Small intestine (tissue), 7 donors: ENCODE results near the gene COPG2. TPM values are rescaled to one million over a fixed set of nuclear protein-coding genes. Genes with fewer than 3 reads are reported as not detected.

Experiments used
- DNase-seq, 2 donors: peaks; one replicate each; pipeline versions ENCODE4 v3.0.0 to v3.0.0-alpha.2; 2013
- FAIRE-seq: peaks from 2 replicates; lab custom pipeline; 2012; peaks lifted over from hg19 to GRCh38; lab: Jason Lieb, UNC
- H3K27ac ChIP-seq, 3 donors: one replicate each; pipeline ENCODE4 v1.5.1; 2013; ENCODE audit warnings: low read length in 2 of 3, mild to moderate bottlenecking in 2 of 3, control low read depth in 1 of 3, inconsistent platforms in 1 of 3, low read depth in 1 of 3, moderate library complexity in 1 of 3
- H3K27me3 ChIP-seq, 3 donors: one replicate each; pipeline ENCODE4 v1.6.1; 2013; ENCODE audit warnings: low read length in 3 of 3, inconsistent platforms in 1 of 3; ENCODE audit not compliant: control insufficient read depth in 3 of 3, insufficient read depth in 3 of 3
- H3K36me3 ChIP-seq, 3 donors: one replicate each; pipeline ENCODE4 v1.6.1; 2013; ENCODE audit warnings: low read length in 3 of 3, inconsistent platforms in 1 of 3, low read depth in 1 of 3, mild to moderate bottlenecking in 1 of 3, moderate library complexity in 1 of 3; ENCODE audit not compliant: control insufficient read depth in 3 of 3, insufficient read depth in 2 of 3
- H3K4me1 ChIP-seq, 3 donors: one replicate each; pipeline ENCODE4 v1.6.1; 2013; ENCODE audit warnings: low read length in 2 of 3, inconsistent platforms in 1 of 3, low read depth in 1 of 3, mild to moderate bottlenecking in 1 of 3, moderate library complexity in 1 of 3; ENCODE audit not compliant: control insufficient read depth in 3 of 3, insufficient read depth in 2 of 3
- H3K4me3 ChIP-seq, 3 donors: one replicate each; pipeline ENCODE4 v1.5.1; 2013; ENCODE audit warnings: low read length in 3 of 3, control low read depth in 1 of 3, inconsistent platforms in 1 of 3, low read depth in 1 of 3, mild to moderate bottlenecking in 1 of 3, moderate library complexity in 1 of 3
- H3K9me3 ChIP-seq, 2 donors: one replicate each; pipeline ENCODE4 v1.6.1; 2013; ENCODE audit warnings: low read depth in 1 of 2, low read length in 1 of 2; ENCODE audit not compliant: control insufficient read depth in 2 of 2, insufficient read depth in 1 of 2
- WGBS, 3 donors: extraction: QIAGEN DNeasy Blood & Tissue Kit; methylation state at CpG; one replicate each; pipeline ENCODE4 v1.1.7; 2013; 5-methylcytosine and 5-hydroxymethylcytosine counted together
- polyA plus RNA-seq, 4 donors: library from polyadenylated mRNA; stranded (reverse) in 3 of 4; unstranded in 1 of 4; fragments of 200-250 nt in 3 of 4; fragments of 120-200 nt in 1 of 4; gene quantifications; one replicate each; pipeline versions ENCODE4 v1.2.1 to v1.2.3, GENCODE V29; 2013
- donor health status: healthy with polysubstance abuse.
- donor health status: control.
- donor health status: control.
- donor health status: Bipolar disorder and iron deficiency.
- donor health status: healthy.

COPG2 gene
- polyA plus RNA-seq, 4 donors, result 5.1 to 17.8 (median 10.7) TPM

DNA sequence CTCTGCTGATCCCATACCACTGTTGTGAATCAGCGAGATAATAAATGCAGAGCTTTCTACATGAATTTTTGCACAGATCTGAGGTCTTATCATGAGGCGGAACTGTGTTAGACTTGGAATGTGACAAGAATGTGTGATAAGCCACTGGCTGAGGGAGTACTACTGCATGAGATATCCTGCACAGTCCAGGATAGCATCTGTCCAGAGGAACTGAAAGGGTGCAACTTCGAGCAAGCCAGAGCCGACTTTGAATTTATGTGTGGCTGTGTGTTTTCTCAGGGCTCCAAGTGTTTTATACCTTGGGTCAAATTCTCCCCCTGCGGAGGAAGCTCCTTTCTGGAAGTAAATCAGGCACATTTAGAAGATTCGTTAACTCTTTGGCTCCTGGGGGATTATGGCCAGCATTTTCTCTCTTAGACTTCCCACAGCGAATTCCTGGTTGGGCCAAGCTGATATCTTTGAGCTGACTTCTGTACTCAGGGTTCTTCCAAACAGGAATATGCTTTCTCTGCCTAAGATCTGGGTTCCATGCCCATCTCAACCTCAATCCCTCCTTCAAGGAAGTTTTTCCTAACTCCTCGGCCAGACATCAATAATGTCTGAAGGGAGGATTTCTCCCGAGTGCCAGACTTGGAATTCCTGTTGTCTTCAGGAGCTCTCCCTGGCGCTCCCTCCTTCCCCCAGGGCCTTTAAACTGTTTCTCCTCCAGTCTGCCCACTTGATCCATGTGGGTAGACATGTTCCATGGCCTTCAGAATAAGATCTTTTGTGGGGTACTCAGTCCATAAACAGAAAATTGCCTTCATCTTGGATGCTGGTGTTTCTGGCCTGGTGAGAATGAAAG lies 179.2 kb downstream of the COPG2 start:
- WGBS, 3 donors, result 75 to 82% (median 78%) methylated on average over 10 of the region's 10 CpGs
- H3K36me3 ChIP-seq, result peaks cover 0 to 4% (median 0%) of the 10 kb centered on the region in 3 donors
- H3K27ac ChIP-seq, result peak overlapping the region in 1 of 3 donors; percentile 61
- FAIRE-seq (no peak), DNase-seq (no peak)
- peaks cover 0 to 30% (median 0%) of the 10 kb centered on the region in 3 donors for H3K4me1 ChIP-seq
- H3K4me3 ChIP-seq, result no peak overlapping the region
- no peaks in the 10 kb centered on the region for H3K27me3 ChIP-seq
- H3K9me3 ChIP-seq, result peaks cover 0 to 18% of the 10 kb centered on the region in 2 donors

DNA sequence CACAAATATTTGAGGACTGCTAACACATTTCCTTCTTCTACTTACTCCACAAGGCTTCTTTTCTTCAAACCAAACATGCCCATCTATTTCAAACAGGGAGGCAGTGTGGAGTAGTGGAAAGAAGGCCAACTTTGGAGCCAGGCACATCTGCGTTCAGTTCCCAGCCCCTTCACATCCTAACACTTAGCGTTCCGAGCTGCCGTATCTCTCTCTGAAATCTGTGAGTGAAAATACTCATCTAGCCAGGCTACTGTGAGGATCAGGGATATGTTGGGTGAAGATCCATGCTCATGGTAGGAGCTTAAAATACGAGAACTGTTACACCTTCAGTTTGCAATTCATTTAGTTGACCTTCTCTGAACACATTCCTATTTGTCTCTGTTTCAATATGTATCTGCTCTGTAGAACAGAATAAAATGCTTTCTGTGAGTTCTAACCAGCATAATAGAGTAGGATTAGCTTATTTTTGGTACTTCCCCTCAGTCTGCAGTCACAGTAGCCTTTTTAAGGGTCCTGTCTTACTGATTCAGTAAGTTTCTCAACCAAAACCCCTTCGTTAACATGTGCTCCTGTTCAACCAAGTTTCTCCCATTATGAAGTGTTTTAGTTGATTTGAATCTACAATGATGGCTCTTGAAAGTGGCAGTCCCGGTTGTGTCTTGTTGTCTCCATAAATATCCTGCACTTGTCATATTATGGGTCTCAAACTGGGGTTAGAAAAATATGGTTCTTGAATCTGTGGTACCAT lies 180.0 kb downstream of the COPG2 start:
- Histone ChIP-seq H3K27ac (peak overlapping the region in 1 of 3 donors; percentile 61), H3K36me3 (peaks cover 0 to 4% (median 0%) of the 10 kb centered on the region in 3 donors), H3K9me3 (peaks cover 0 to 18% of the 10 kb centered on the region in 2 donors), H3K4me1 (peaks cover 0 to 26% (median 0%) of the 10 kb centered on the region in 3 donors), H3K4me3 (no peak overlapping the region), H3K27me3 (no peaks in the 10 kb centered on the region)
- DNase-seq (no peak), FAIRE-seq (no peak)
- WGBS, 3 donors, result 79 to 90% (median 86%) methylated on average over 7 of the region's 7 CpGs

DNA sequence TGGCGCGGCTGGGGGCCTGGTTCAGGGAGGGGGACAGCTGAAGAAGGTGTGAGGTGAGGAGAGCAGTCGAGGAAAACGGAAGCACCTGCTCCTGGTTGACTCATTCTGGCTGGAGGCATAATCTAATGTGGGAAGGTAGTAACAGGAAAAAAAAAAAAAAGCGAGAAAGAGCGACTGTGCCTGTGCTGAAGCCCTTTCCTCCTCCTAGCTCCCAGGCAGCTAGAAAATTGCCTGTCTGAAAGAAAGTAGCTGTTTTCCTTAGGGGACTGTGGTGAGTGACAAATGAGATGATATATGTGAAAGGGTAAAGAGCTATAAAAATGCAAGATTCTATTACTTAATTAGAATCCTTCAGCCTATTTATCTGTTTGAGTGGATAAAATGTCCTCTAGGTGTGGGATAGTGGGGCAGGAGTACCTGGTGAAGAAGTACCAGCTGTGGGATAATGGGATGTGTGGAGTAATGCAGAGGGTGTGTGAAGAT lies 181.6 kb downstream of the COPG2 start:
- H3K4me3 ChIP-seq, result peak overlapping the region; percentile 38 to 74 (median 70)
- peaks cover 0 to 8% of the 10 kb centered on the region in 2 donors for H3K9me3 ChIP-seq
- H3K4me1 ChIP-seq, result peaks cover 0 to 26% (median 0%) of the 10 kb centered on the region in 3 donors
- FAIRE-seq, result no peak
- DNase-seq, result no peak
- peaks cover 0 to 4% (median 0%) of the 10 kb centered on the region in 3 donors for H3K36me3 ChIP-seq
- peak overlapping the region; percentile 87 for H3K27ac ChIP-seq
- 8 to 21% (median 17%) methylated on average over 5 to 6 of the region's 6 CpGs for WGBS, 3 donors
- no peaks in the 10 kb centered on the region for H3K27me3 ChIP-seq

DNA sequence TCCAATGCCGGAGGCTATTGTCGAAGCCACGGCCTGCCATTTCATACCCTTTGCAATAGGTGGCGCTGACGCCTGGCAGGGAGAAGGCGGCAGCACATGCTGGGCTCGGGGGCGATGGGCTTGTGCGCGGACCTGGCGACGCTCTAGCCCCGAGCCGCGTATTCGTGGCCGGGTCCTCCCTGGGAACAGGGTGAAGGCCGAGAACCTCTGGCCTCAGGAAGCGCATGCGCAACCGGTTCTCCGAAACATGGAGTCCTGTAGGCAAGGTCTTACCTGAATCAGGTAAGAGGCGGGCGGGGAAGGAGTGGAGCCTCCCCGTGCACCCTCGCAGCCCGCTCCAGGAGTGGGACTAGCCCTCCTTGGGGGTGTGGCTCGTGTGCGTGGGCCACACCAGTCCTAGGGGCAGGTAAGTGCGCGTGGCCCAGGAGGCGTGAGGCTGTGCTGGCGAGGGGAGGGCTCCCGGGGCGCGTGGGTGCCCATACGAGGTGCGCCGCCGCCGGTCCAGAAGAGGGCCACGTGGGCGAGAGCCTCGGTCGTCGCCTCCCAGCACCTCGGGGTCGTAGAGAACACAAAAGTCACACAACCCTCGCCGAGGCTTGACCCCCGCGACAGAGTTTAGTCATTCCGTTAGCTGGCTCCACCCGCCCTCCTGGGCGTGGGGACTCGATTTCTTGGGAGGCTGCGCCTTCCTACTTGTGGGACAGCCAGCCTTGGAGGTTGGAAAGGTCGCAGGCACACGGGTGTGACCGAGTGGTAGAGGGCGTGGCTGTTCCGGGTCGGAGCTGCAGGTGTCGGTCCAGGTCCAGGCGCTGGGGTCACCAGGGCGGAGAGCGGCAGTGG lies 182.2 kb downstream of the COPG2 start:
- no peak for FAIRE-seq

DNA sequence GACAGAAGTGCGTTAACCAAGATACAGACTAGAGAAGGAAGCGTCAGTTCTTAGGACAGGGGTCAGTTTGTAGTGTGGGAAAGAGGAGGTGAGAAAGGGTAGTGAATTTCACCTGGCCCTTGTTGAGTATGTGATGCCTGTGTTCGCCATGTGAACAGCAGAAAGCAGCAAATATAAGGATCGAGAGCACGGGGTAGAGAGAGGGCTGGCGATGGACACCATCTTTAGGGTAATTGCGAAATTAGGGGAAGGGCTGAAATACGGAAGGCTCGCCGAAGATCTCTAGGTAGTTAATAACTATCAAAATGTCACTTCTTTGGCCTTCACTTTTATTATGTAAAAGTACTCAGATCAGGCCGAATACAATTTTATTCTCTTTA lies 182.8 kb downstream of the COPG2 start:
- Histone ChIP-seq H3K27ac (peak overlapping the region in 2 of 3 donors; percentile 87), H3K4me1 (peaks cover 0 to 26% (median 0%) of the 10 kb centered on the region in 3 donors), H3K4me3 (peak overlapping the region in 2 of 3 donors; percentile 70 to 74), H3K36me3 (no peaks in the 10 kb centered on the region), H3K27me3 (no peaks in the 10 kb centered on the region), H3K9me3 (peaks cover 0 to 7% of the 10 kb centered on the region in 2 donors)
- no peak for DNase-seq
- 63 to 69% (median 66%) methylated on average over 11 of the region's 11 CpGs for WGBS, 3 donors
- no peak for FAIRE-seq

More for the DNA sequence above, 182.2 kb downstream of the COPG2 start:
- H3K9me3 ChIP-seq, result peaks cover 0 to 8% of the 10 kb centered on the region in 2 donors
- peaks cover 0 to 2% (median 0%) of the 10 kb centered on the region in 3 donors for H3K36me3 ChIP-seq
- peak; percentile 91 to 93 for DNase-seq
- peaks cover 0 to 26% (median 0%) of the 10 kb centered on the region in 3 donors for H3K4me1 ChIP-seq
- H3K27me3 ChIP-seq, result no peaks in the 10 kb centered on the region
- peak overlapping the region; percentile 38 to 74 (median 70) for H3K4me3 ChIP-seq
- H3K27ac ChIP-seq, result peak overlapping the region; percentile 87
- WGBS, 3 donors, result 1 to 9% (median 2%) methylated on average over 63 to 67 of the region's 67 CpGs

DNA sequence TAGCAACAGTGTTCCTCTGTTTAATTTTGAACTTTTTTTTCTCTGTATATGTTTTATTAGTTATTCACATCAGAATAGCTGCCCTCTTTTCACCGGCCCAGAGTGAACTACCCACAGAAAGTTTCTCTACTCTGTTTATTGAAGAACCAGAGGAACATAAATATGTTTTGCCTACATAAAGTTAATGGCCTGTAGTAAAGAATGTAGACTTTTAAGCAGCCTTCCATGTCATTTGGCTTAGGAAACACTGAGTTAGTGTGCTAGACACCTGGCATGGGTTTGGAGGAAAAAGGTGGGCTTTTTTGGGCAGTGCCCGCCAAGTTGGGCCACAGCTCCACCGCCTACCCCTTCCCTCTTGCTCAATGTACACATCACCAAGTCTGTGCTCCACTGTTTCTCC lies 185.5 kb downstream of the COPG2 start:
- H3K9me3 ChIP-seq, result peaks cover 0 to 3% of the 10 kb centered on the region in 2 donors
- no peaks in the 10 kb centered on the region for H3K36me3 ChIP-seq
- no peak overlapping the region for H3K27ac ChIP-seq
- no peak for DNase-seq
- no peaks in the 10 kb centered on the region for H3K27me3 ChIP-seq
- 90 to 98% (median 90%) methylated on average over 3 of the region's 3 CpGs for WGBS, 3 donors
- peaks cover 0 to 10% (median 0%) of the 10 kb centered on the region in 3 donors for H3K4me1 ChIP-seq
- H3K4me3 ChIP-seq, result no peak overlapping the region
- no peak for FAIRE-seq

DNA sequence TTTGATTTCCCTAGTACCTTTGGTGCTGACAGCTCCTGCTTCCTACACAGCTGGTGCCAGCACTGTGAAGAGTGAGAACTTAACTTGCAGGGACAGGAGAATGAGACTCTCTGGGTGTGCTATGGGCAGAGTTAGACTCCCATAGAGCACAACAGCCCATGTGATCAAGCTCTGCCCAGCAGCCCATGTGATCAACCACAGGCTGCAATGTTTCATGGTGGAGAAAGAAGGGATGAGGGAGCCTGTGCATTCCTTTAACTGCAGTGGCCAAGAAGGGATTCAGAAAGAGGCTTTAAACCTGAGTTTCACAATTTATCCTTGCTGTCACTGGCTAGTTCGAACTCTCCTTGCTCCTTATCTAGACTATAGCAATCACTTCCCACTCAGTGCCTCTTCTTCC lies 186.7 kb downstream of the COPG2 start:
- H3K9me3 ChIP-seq, result peaks cover 0 to 3% of the 10 kb centered on the region in 2 donors
- H3K4me1 ChIP-seq, result peaks cover 0 to 10% (median 0%) of the 10 kb centered on the region in 3 donors
- no peaks in the 10 kb centered on the region for H3K27me3 ChIP-seq
- DNase-seq, result no peak
- H3K36me3 ChIP-seq, result no peaks in the 10 kb centered on the region
- WGBS, 3 donors, result 66 to 83% (median 73%) methylated on average over 1 of the region's 1 CpG
- no peak overlapping the region for H3K27ac ChIP-seq
- no peak for FAIRE-seq
- H3K4me3 ChIP-seq, result no peak overlapping the region
